Neutrophil (primary cell): ENCODE results near the gene PIMREG.

ENCODE experiments used
- H3K27ac ChIP-seq: fragments of 200-600 bp; sonication (generic); 2 replicates; pipeline ENCODE4 v1.5.1; 2016; ENCODE audit warnings: mild to moderate bottlenecking, moderate library complexity
- H3K27me3 ChIP-seq: fragments of 200-600 bp; sonication (generic); 2 replicates; pipeline ENCODE4 v1.6.0; 2016; ENCODE audit warnings: mild to moderate bottlenecking
- H3K36me3 ChIP-seq: fragments of 200-600 bp; sonication (generic); 2 replicates; pipeline ENCODE4 v1.5.1; 2017
- H3K4me1 ChIP-seq, 2 experiments: fragments of 200-600 bp in 1 of 2; sonication (generic) in 1 of 2; 1 replicate in 1 of 2; 2 replicates in 1 of 2; pipeline versions ENCODE4 v1.5.1 to v1.6.1; 2013 to 2016; ENCODE audit warnings: low read depth in 1 of 2, low read length in 1 of 2, mild to moderate bottlenecking in 1 of 2, moderate library complexity in 1 of 2; ENCODE audit not compliant: control insufficient read depth in 1 of 2, insufficient read depth in 1 of 2
- H3K4me3 ChIP-seq, 2 experiments: fragments of 200-600 bp in 1 of 2; sonication (generic) in 1 of 2; 1 replicate in 1 of 2; 2 replicates in 1 of 2; pipeline ENCODE4 v1.5.1; 2013 to 2016; ENCODE audit warnings: low read depth in 1 of 2, low read length in 1 of 2, mild to moderate bottlenecking in 1 of 2, moderate library complexity in 1 of 2
- H3K9me3 ChIP-seq: fragments of 200-600 bp; sonication (generic); 2 replicates; pipeline ENCODE4 v1.5.1; 2016
- TF ChIP-seq, protein P1 (sequence below): fragments of 200-600 bp; sonication (generic); IDR thresholded peaks from 2 replicates; pipeline ENCODE4 v1.5.1; 2016; ENCODE audit warnings: antibody characterized with exemption

Gene PIMREG

DNA sequence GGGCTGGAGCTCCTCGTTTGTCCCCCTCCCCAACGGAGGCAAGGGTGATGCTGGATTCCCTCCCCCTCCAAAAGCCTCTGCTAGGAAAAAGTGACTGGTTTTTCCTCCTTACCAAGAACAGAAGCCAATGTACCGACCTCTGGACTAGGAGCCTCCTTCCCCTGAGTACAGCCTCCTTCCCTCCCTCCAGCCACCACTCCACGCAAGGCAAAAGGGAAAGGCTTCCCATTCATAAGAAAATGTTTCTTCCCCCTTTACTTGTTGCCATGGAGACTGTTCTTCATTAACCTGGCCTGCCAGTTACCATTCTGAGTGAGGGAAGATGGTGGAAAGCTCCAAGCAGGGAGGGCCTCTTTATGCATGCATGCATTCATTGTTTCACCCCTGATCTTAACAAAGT is 4.3 kb upstream of the PIMREG start:
- no peaks in the 10 kb centered on the region for H3K9me3 ChIP-seq
- H3K4me1 ChIP-seq: peaks cover 16% of the 10 kb centered on the region in 2 experiments
- peaks cover 79% of the 10 kb centered on the region for H3K27me3 ChIP-seq
- no peaks in the 10 kb centered on the region for H3K36me3 ChIP-seq
- H3K27ac ChIP-seq: no peak overlapping the region
- H3K4me3 ChIP-seq: no peak overlapping the region
- TF ChIP-seq, protein P1, sequence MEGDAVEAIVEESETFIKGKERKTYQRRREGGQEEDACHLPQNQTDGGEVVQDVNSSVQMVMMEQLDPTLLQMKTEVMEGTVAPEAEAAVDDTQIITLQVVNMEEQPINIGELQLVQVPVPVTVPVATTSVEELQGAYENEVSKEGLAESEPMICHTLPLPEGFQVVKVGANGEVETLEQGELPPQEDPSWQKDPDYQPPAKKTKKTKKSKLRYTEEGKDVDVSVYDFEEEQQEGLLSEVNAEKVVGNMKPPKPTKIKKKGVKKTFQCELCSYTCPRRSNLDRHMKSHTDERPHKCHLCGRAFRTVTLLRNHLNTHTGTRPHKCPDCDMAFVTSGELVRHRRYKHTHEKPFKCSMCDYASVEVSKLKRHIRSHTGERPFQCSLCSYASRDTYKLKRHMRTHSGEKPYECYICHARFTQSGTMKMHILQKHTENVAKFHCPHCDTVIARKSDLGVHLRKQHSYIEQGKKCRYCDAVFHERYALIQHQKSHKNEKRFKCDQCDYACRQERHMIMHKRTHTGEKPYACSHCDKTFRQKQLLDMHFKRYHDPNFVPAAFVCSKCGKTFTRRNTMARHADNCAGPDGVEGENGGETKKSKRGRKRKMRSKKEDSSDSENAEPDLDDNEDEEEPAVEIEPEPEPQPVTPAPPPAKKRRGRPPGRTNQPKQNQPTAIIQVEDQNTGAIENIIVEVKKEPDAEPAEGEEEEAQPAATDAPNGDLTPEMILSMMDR: no peak

DNA sequence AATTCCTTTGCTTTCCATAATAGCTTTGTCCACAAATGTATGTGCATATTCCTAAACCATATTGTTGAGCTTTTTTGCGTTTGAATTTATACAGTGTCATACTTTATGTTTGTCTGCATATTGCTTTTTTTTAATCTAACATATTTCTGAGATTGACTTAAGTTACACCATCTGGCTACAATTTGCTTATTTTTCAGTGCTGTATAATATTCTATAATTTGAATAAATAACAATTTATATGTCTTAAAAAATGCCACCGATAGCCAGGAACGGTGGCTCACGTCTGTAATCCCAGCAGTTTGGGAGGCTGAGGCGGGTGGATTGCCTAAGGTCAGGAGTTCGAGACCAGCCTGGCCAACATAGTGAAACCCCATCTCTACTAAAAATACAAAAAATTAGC is 1.5 kb upstream of the PIMREG start:
- TF ChIP-seq, protein P1: no peak
- Histone ChIP-seq H3K27ac (no peak overlapping the region), H3K4me1 (peaks cover 16 to 19% of the 10 kb centered on the region in 2 experiments), H3K36me3 (peaks cover 6% of the 10 kb centered on the region), H3K27me3 (peaks cover 69% of the 10 kb centered on the region), H3K9me3 (no peaks in the 10 kb centered on the region), H3K4me3 (no peak overlapping the region)

DNA sequence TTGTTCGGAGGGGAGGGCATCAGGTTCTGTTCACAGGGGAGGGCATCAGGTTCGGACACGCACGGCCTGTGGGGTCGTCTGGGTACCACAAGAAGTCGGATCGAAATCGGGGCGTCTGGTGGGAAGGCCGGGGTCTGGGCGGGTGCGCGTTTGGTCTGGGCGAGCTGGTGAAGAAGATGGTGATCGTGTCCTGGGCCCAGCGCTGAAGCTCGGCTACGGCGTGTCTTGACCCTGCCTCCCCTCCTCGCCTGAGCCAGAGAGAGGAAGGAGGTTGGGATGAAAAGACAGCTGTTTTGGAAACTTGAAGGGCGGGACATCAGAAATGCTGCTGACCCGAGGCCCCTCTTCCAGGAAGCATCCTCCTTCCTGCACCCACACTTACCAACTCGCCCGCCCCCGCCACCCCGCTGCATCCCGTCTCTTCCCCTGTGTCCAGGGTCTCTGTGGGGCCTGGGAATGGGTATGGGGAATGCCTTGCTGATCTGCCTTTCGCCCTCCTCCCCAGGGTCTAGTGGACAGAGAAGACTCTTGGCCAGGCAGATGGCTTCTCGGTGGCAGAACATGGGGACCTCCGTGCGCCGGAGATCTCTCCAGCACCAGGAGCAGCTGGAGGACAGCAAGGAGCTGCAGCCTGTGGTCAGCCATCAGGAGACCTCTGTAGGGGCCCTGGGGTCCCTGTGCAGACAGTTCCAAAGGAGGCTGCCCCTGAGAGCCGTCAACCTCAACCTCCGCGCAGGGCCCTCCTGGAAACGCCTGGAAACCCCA is 498 bp downstream of the PIMREG start:
- peaks cover 54% of the 10 kb centered on the region for H3K27me3 ChIP-seq
- TF ChIP-seq, protein P1: no peak
- H3K9me3 ChIP-seq: no peaks in the 10 kb centered on the region
- peak overlapping the region; percentile 72 to 76 for H3K4me3 ChIP-seq
- H3K4me1 ChIP-seq: peaks cover 16 to 19% of the 10 kb centered on the region in 2 experiments
- H3K27ac ChIP-seq: no peak overlapping the region
- peaks cover 6% of the 10 kb centered on the region for H3K36me3 ChIP-seq

DNA sequence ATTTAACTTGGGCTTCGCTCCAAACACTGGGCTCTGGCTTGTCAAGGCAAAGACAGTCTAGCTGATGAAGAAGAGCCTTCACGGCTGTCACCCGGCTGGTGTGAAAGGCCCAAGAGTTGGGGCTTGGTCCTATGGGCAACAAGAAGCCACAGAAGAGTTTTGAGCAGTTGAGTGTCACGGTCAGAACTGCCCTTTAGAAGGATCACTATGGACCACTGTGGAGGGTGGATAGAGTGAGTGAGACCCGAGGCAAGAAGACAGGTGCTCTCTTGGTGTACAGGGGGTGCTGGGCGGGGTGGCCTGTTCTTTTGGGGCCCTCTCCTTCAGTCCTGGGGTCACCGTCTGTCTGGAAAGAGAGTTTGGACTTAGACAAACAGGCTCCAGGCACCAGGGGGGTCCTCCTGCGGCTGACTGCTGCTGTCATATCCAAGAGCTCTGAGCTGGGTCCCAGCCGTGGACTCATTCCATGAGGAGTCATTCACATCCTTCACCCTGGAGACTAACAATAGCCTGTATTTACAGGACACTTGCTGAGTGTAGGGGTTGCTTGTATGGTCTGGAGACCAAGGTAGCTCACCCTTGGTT is 2.4 kb downstream of the PIMREG start:
- H3K27me3 ChIP-seq: peaks cover 50% of the 10 kb centered on the region
- TF ChIP-seq, protein P1: no peak

DNA sequence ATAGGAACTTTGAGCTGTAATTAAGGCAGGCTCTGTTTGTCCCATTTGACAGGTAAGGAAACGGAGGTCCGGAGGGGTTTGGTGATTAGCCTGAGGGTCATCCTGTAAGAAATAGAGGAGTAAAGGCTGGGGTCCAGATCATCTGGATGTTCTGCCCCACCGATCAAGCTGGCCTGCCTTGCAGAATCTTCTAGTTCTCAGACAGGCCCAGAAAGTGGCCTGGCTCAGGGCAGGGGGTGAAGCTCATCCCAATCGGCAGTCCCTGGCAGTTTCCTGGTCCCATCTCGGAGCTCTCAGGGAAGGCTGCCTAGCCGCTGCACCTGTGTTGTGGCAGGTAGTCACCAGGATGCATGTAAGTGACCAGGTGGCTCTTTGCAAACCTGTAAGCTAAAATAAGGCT is 4.2 kb downstream of the PIMREG start:
- peaks cover 51% of the 10 kb centered on the region for H3K27me3 ChIP-seq
- no peaks in the 10 kb centered on the region for H3K9me3 ChIP-seq
- no peak overlapping the region for H3K4me3 ChIP-seq
- no peak overlapping the region for H3K27ac ChIP-seq
- peaks cover 11 to 15% of the 10 kb centered on the region in 2 experiments for H3K4me1 ChIP-seq
- TF ChIP-seq, protein P1: no peak
- H3K36me3 ChIP-seq: peaks cover 6% of the 10 kb centered on the region

More for the DNA sequence above, 2.4 kb downstream of the PIMREG start:
- Histone ChIP-seq H3K27ac (no peak overlapping the region), H3K9me3 (no peaks in the 10 kb centered on the region), H3K4me3 (no peak overlapping the region), H3K4me1 (peaks cover 16 to 19% of the 10 kb centered on the region in 2 experiments), H3K36me3 (peaks cover 6% of the 10 kb centered on the region)
